IMR-90 (cell line): Measurements from ENCODE around the gene CDV3.

ENCODE experiments used
- CEBPB ChIP-seq: IDR thresholded peaks from 2 replicates; pipeline ENCODE4 v1.6.1; 2012; ENCODE audit warnings: low read depth, low read length, improper control_type of control experiment
- CHD1 ChIP-seq: IDR thresholded peaks from 2 replicates; pipeline ENCODE4 v1.6.1; 2012; ENCODE audit warnings: low read depth, low read length, improper control_type of control experiment
- CTCF ChIP-seq: conservative IDR thresholded peaks from 2 replicates; pipeline ENCODE4 v1.5.1; 2012; ENCODE audit warnings: mild to moderate bottlenecking, low read depth, low read length, improper control_type of control experiment
- ELK1 ChIP-seq: fragments of 150-350 bp; IDR thresholded peaks from 2 replicates; pipeline ENCODE4 v1.6.1; 2016; ENCODE audit warnings: low read depth, mild to moderate bottlenecking, low read length, moderate library complexity, borderline replicate concordance
- MAFK ChIP-seq: IDR thresholded peaks from 2 replicates; pipeline ENCODE4 v1.6.1; 2012; ENCODE audit warnings: low read depth, low read length, improper control_type of control experiment
- MAZ ChIP-seq: IDR thresholded peaks from 2 replicates; pipeline ENCODE4 v1.6.1; 2012; ENCODE audit warnings: low read depth, mild to moderate bottlenecking, low read length, improper control_type of control experiment, moderate library complexity, borderline replicate concordance
- MXI1 ChIP-seq: IDR thresholded peaks from 2 replicates; pipeline ENCODE4 v1.6.1; 2012; ENCODE audit warnings: low read depth, mild to moderate bottlenecking, low read length, moderate library complexity, borderline replicate concordance
- POLR2A ChIP-seq: IDR thresholded peaks from 2 replicates; pipeline ENCODE4 v1.6.1; 2012; ENCODE audit warnings: mild to moderate bottlenecking, low read depth, low read length
- RAD21 ChIP-seq: IDR thresholded peaks from 2 replicates; pipeline ENCODE4 v1.6.1; 2012; ENCODE audit warnings: low read length, improper control_type of control experiment
- RCOR1 ChIP-seq: IDR thresholded peaks from 2 replicates; pipeline ENCODE4 v1.6.1; 2012; ENCODE audit warnings: mild to moderate bottlenecking, low read length, improper control_type of control experiment; ENCODE audit not compliant: insufficient replicate concordance
- RFX5 ChIP-seq: IDR thresholded peaks from 2 replicates; pipeline ENCODE4 v1.8.0; 2012; ENCODE audit warnings: low read depth, mild to moderate bottlenecking, low read length, moderate library complexity
- SMC3 ChIP-seq: fragments of 150-350 bp; IDR thresholded peaks from 2 replicates; pipeline ENCODE4 v1.6.1; 2016; ENCODE audit warnings: low read depth, mild to moderate bottlenecking, antibody characterized with exemption, low read length, moderate library complexity
- USF2 ChIP-seq: fragments of 150-350 bp; IDR thresholded peaks from 2 replicates; pipeline ENCODE4 v1.6.1; 2017; ENCODE audit warnings: mild to moderate bottlenecking, antibody characterized with exemption, low read length, low read depth

DNA sequence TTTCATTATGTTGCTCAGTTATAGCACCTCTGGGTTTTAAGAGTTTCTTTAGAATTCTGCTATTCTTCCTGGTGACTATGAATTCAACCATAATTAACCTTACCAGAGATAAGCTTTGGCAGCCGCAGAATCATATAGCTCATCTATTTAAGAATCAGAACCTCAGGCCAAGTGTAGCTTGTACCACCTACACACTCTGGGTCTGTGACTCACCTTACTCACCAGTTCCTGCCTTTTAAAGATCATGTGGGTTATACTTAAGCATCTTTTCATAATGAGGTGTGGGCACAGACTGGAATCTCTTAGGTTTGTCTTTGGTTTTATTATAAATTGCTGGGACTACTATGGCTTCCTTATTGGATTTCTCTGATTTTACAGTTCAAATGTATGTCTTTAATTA, 21.9 kb downstream of the CDV3 start:
- TF ChIP-seq CTCF (no peak), MXI1 (no peak), MAZ (no peak), CEBPB (no peak), USF2 (no peak), POLR2A (no peak), SMC3 (no peak), RFX5 (no peak), MAFK (no peak), RCOR1 (no peak), RAD21 (no peak), CHD1 (no peak), ELK1 (no peak)
